ELR (cell line): ENCODE results near the gene HACE1.
"Not testable (repeated sequence)": the region's sequence is repeated elsewhere in the genome, so short reads cannot be mapped to it uniquely, and the experiment has no call there.

Source experiments
- DNase-seq: peaks from one replicate; pipeline ENCODE4 v3.0.0-alpha.2; 2015; ENCODE audit warnings: low read depth

HACE1 gene

GRCh38 chr6:104737567-104737966, 122.2 kb downstream of the HACE1 start:
- not testable (repeated sequence) for DNase-seq

DNA sequence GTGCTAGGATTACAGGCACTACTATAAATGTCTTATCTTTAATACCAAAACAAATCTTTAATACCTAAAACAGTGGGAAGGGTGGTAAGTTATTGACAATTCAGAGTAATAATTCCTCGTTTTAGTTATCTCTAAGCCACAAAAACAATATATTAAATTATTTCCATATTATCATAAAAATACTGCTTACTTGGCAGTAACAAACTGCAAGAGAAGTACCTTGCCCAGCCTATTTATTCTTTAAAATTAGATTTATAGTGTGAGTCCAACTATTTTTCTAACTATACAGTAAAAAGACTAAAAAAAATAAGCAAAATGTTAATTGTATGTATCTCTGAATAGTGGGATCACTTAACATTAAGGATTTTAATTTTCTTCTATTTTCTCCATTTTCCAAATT, 123.2 kb downstream of the HACE1 start:
- no peak for DNase-seq

DNA sequence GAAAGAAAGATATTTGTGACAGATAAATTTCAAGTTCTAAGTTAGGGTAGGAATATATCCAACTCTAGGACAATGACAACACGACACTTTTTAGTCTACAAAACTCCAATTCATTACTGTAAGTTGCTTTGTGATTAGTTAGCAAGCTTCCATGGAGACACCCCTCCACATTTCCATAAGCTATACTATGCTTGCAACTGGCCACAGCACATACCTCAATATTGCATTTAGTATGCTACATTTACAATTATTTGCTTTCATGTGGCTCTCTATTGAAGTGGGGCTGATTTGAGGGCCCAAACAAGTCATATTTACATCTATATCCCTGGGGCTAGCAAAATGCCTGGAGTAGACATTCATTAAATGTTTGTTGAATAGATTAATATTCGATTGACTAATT, 129.3 kb downstream of the HACE1 start:
- DNase-seq: no peak

DNA sequence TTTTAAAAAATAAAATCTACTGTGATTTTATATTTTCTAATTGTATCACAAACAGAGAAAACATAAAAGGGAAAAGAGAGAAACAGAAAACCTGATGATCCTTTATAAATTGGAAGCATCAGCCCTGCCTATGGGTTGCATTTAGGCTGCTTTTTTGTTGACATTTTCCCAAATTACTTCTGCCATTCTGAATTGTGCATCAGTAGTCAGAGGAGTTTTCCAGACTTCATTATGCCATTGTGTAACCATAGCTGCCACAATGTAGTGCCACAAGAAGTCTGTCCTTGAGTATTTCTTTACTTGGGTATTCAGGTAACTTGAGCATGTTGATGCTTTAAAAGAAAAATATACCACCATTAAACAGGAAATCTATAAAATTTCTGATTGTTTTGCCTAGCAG, 130.3 kb downstream of the HACE1 start:
- DNase-seq: no peak

DNA sequence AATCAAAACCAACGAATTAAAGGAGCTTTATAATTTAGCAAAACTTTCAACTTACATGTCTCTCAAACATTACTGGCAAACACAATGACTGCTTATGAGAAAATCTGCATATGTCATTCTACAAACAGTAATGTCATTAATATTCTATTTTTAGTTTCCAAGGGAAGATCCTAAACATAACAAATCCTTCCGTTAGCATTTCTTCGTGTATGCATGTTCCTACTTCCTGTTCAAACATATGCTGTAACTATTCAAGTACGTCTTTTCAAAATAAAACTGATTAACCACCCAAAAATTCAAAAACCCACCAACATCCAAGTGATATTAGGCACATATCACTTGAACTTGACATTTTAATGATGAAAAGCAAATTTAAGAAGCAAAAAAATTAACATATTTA, 131.3 kb downstream of the HACE1 start:
- DNase-seq: no peak

GRCh38 chr6:104718672-104719071, 141.0 kb downstream of the HACE1 start:
- peak; percentile 34 for DNase-seq

DNA sequence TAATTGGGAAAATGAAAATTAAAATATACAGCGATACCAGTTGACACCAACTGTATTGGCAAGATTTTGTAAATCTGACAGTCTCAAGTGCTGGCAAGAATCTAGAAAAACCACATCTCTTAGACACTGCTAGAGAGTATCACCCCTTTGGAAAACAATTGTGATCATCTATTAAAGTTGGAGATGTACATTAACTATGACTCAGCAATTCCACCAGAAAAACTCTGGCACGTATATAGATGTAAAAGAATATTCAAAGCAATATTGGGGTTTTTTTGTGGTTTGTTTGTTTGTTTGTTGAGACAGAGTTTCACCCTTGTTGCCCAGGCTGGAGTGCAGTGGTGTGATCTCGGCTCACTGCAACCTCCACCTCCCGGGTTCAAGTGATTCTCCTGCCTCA, 142.9 kb downstream of the HACE1 start:
- no peak for DNase-seq

DNA sequence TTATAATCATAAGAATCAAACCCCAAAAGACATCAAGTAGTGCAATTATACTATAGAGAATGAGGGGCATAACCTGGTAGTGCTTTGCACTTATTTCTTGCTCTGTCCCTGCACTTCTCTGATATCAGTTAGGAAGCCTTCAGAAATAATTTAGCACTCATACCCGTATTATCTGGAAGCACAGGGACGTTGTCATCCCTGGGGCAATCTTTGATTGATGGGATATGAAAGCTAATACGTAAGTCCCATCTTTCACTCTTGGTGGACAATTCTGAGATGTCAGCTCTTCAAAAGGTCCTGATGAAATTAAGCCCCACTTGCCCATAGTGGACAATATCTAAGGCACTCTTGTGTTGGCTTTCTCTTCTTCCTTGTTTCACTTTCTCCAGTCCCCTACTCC, 144.9 kb downstream of the HACE1 start:
- no peak for DNase-seq

DNA sequence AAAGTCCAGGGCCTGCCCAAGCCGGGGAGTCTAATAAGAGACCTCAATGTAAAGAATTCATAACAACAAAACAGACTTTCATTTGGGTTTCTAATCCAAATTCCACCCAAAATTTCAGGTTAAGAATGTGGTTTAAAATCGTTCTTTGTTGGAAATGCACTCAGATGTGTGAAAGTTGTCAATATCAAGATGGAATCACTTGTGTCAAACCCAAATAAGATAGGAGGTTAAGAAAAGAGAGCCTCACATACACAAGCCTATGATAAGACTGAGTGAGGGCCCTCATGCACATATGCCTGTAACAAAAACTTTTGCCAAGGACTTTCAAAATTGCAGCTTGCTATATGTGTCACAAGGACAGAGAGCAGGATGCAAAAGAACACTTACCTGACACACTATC, 145.7 kb downstream of the HACE1 start:
- no peak for DNase-seq

DNA sequence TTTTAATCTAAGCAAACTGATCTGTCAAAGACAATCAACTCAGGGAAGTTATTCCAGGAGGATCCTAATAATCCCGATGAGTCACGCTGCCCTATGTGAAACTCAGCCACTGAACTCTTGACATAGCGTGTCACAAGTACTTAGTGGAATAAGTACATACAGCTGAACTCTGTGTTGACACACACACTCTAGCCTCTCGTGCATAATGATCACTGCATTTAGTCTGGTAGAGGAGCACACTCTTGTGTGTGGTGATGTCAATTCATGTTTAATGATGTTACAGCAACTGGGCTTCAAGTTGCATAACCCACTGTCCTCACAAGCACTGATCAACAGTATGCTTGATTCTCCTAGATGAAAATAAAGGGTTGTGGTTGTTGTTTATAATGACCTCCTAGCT, 148.3 kb downstream of the HACE1 start:
- DNase-seq: peak; percentile 83

- peak; percentile 15 for DNase-seq
Observed at GRCh38 chr6:104710543-104711335, 149.0 kb downstream of the HACE1 start.

GRCh38 chr6:104705916-104706442, 153.7 kb downstream of the HACE1 start:
- no peak for DNase-seq

DNA sequence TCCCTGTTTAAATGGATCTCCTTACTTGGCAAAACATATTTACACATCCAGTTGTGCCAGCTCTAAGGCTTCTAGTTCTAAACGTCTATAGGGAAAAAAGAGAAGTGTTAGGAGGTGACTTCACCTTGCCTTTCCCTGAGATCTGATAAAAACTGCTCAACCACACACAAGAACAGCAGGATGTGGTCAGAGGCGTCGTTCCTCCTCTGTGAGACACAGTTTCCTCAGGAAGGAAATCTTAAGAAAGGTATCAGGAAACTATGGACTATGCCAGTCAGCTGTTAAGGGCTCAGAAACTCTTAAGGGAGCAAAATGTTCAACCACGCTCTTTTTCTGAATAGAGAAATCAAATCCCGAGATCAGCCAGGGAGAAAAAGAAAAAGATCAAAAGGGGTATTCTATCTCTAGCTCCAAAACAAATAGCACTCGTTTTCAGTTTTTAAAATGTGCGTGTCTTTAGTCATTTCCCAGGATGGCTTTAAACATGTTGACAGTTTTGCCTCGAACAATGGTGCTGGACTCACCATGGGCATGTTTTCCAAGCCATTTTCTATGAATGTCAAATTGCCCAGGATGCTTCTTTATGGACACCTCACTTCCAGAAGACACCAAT, 154.5 kb downstream of the HACE1 start:
- peak; percentile 95 for DNase-seq

GRCh38 chr6:104704191-104704590, 155.5 kb downstream of the HACE1 start:
- peak; percentile 36 for DNase-seq

DNA sequence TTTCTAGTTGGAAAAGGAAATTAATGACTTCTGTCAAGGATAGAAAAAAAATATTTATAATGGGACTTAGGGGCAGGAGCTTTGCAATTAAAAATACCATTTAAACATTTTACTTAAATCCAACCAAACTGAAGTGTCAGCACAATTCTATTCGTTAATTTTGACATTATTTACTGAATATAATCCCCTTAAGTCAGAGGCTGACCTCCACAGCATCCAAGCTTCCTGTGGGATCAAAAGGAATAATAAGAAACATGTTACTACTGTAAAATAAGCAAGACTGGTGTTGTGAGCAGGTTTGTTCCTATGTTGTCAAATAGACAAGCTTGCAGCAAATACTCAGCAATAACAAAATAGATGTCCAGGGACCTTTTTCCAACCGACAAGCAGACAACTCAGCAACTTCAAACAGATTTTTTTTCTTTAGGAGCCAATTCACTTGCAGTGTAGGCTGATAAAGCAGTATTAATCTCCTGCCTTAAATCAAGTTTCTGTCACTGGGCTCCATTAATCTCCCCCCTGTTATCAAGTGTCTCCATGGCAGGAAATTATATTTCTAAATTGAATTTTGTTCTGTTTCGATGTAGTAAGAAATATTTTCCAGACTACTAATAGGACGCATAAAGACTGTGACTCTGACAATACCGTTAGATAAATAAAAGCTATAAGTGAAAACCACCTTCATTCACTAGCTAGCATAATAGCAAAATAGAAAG, 157.4 kb downstream of the HACE1 start:
- no peak for DNase-seq

GRCh38 chr6:104700371-104701185, 159.1 kb downstream of the HACE1 start:
- no peak for DNase-seq

DNA sequence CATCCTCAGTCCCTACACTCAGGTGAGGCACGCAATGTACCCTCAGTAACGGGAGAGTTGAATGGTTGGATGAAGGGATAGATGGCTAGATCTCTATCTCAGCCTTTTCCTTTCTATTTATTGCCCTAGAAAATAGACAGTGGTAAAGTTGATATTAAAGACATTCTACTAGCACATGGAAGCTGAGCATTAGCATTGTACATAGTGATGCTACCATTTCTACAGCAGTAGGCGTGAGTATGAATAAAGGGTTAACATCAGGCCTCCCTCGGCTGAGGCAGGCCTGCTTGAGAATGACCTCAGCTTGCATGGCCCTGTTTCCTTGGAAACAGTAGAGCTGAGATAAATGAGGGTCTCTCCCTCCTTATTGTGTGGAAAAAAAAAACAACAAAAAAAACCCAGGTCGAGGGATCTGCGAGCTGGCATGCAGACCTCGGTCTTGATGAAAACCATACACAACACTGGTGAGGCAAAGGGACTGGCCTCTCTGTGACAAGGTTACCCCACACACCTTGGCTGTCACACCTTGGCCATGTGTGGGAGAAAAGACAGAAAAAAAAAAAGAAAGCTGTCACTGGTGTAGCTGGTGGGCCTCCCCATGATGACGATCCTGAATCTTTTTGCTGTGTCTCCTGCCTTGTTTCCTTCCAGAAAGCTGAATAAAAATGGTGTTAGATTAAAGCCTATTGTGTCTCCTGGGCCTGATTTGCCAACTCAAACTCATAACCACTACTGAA, 160.0 kb downstream of the HACE1 start:
- DNase-seq: no peak

- DNase-seq: no peak
Observed at GRCh38 chr6:104698979-104699378, 160.7 kb downstream of the HACE1 start.

GRCh38 chr6:104692008-104692407, 167.7 kb downstream of the HACE1 start:
- no peak for DNase-seq

DNA sequence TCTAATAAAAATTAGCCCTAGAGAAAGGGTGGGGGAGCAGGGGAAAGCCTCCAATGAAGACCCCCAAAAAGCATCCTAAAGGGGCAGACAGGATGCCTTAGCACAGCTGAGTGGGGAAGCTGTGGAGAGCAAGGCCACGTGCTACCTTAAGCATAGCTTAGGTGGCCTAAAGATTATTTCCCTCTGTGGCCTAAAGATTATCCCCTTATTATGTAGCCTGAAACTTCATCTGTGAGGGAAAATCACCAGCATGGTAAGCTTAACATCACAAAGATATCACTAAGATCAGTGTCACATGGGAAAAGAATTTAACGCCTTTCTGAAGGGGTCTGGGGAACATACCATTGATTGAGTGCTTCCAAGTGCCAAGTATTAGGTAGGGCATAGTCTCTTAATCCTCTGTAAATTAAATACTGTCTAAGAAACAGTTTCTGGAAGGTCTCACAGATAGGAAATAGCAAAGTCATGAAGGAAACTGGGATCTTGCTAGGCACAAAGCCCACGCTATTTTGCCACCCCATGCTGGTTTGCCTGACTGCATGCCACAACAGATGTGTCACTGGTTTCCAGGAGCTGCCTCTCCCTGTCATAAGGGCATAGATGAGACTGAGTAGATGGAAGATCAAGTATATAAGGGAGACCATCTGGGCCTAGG, 170.0 kb downstream of the HACE1 start:
- DNase-seq: peak; percentile 76
